HG03457 (cell line): ENCODE measurements around the gene ZNF486.
"Not testable (repeated sequence)": the region's sequence is repeated elsewhere in the genome, so short reads cannot be mapped to it uniquely, and the experiment has no call there.

Experiments
- ATAC-seq: cut with Tn5 transposase; IDR thresholded peaks from one replicate; pipeline ENCODE4 v1.9.1; 2021; ENCODE audit warnings: moderate number of reproducible peaks; ENCODE audit not compliant: unreplicated experiment

Gene ZNF486

DNA sequence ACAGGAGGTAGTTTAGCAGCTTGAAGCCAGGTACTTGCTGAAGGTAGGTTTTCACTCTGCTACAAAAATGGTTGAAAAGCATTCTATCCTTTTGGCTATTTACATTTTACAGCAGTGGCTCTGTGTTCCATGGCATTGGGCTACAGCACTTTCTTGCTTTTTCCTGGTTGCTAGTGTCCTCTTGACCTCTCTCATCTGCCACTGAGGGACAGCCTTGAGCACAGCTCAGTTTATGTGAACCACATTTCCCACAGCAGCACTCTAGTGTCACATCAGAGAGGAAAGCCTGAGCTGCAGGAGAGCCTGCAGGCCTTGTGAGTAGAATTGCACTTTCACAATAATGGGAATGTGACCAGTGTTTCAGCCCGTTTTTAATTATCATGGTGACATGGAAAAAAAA is 54.6 kb downstream of the ZNF486 start:
- not testable (repeated sequence) for ATAC-seq

DNA sequence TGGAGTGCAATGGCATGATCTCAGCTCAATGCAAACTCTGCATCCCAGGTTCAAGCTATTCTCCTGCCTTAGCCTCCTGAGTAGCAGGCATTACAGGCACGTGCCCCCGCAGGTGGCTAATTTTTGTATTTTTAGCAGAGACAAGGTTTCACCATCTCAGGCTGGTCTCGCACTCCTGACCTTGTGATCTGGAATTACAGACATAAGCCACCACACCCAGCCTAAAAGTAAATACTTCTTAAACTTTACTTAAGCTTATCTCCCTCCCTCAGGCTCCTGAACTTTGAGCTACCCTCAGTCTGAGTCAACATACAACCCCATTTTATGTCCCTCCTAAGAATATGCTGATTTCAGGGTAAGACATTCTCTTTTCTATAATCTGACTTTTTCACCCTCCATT is 66.1 kb downstream of the ZNF486 start:
- ATAC-seq: no peak

DNA sequence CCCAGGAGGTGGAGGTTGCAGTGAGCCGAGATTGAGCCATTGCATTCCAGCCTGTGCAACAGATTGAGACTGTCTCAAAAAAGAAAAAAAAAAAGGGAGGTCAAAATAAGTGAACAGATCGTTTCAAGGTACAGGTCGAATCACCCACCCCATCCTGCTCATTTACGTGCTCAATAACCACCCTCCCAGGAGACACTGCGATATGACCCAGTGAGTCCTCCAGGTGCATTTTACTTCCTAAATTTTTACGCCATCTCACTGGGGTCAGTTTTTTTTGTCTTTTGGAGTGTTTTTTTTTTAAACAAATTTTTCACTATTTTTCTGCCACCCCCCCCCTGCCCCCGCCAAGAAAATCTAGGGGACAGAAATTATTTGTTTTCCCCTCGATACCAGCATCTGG is 68.1 kb downstream of the ZNF486 start:
- ATAC-seq: no peak

- peak; percentile 87 for ATAC-seq
Measured at GRCh38 chr19:20237773-20238623, 71.0 kb downstream of the ZNF486 start.

- ATAC-seq: no peak
Measured at GRCh38 chr19:20243629-20244028, 76.6 kb downstream of the ZNF486 start.

- no peak for ATAC-seq
Measured at GRCh38 chr19:20244356-20244755, 77.3 kb downstream of the ZNF486 start.

DNA sequence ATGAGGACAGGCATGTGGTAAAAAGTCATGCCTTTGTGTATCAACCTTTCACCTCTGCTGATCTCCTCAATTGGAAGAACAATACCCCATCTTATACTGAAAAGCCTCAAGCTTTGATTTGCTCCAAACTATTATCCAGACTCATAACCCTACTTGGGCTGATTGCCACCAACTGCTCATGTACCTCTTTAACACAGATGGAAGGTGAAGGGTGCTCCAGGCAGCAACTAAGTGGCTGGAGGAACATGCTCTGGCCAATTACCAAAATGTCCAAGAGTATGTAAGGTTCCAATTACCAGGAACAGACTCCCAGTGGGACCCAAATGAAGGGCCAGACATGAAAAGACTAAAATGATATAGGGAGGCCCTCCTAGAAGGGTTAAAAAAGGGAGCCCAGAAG is 78.3 kb downstream of the ZNF486 start:
- ATAC-seq: no peak

DNA sequence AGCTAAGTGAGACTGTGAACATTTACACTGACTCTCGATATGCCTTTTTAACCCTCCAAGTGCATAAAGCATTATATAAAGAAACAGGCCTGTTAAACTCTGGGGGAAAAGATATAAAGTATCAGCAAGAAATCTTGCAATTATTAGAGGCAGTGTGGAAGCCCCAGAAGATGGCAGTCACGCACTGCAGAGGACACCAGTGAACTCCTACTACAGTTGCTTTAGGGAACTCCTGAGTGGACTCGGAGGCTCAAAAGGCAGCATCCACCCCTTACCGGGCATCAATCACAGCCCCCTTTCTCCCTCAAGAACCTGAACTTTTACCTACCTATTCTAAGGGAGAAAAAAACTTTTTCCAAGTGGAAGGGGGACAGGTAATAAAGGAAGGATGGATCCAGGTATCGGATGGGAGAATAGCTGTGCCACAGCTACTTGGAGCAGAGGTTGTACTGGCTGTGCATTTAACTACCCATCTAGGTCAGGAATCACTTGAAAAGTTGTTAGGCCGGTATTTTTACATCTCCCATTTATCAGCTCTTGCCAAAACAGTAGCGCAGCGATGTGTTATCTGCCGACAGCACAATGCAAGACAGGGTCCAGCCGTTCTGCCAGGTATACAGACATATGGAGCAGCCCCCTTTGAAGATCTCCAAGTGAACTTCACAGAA is 80.1 kb downstream of the ZNF486 start:
- ATAC-seq: no peak

- ATAC-seq: not testable (repeated sequence)
Measured at GRCh38 chr19:20248258-20248657, 81.2 kb downstream of the ZNF486 start.
